ENCODE results near the gene C8B.

GRCh38 chr1:56986397-56986796 is 20.6 kb upstream of the C8B start:
- TF ChIP-seq SP1 (IDR thresholded peaks at IDR 0.05; ENCODE audit: low read depth) (no peak), POLR2AphosphoS5 (IDR thresholded peaks at IDR 0.05; ENCODE audit: low read depth, low read length) (no peak), CTCF (IDR thresholded peaks at IDR 0.05 in 2 of 3, conservative IDR thresholded peaks at IDR 0.05 in 1 of 3; ENCODE audit: borderline replicate concordance in 1 of 3, insufficient read depth in 1 of 3, low read depth in 2 of 3, low read length in 2 of 3) (no peak), EZH2phosphoT487 (IDR thresholded peaks at IDR 0.05; ENCODE audit: borderline replicate concordance) (no peak), EZH2 (IDR thresholded peaks at IDR 0.05) (no peak), POLR2A (IDR thresholded peaks at IDR 0.05; ENCODE audit: borderline replicate concordance, extremely low read depth, insufficient read depth, insufficient read length) (no peak), TCF7L2 (IDR thresholded peaks at IDR 0.05; ENCODE audit: borderline replicate concordance, extremely low read depth, insufficient read depth, insufficient read length) (no peak), CEBPB (IDR thresholded peaks at IDR 0.05; ENCODE audit: low read depth) (no peak), ZNF274 (IDR thresholded peaks at IDR 0.05; ENCODE audit: low read depth, low read length) (no peak), CBX3 (IDR thresholded peaks at IDR 0.05; ENCODE audit: low read depth) (no peak), MAX (IDR thresholded peaks at IDR 0.05) (no peak), RAD21 (IDR thresholded peaks at IDR 0.05; ENCODE audit: low read depth) (no peak)
